Liver (tissue), 9 donors: ENCODE measurements around the gene SFXN5. TPM values are rescaled to one million over a fixed set of nuclear protein-coding genes. Genes with fewer than 3 reads are reported as not detected.

ENCODE experiments used
- DNase-seq: peaks from one replicate; pipeline ENCODE4 v3.0.0-alpha.2; 2017; ENCODE audit warnings: low spot score
- H3K27ac ChIP-seq, 2 donors: one replicate each; pipeline ENCODE4 v1.7.0; 2013; ENCODE audit warnings: inconsistent platforms in 2 of 2, low read length in 2 of 2, control low read depth in 1 of 2, low read depth in 1 of 2, mild to moderate bottlenecking in 1 of 2
- H3K27me3 ChIP-seq, 4 donors: one replicate each; pipeline versions ENCODE4 v1.6.1 to v1.7.0; 2013; ENCODE audit warnings: low read length in 3 of 4, inconsistent platforms in 1 of 4, mild to moderate bottlenecking in 1 of 4, moderate library complexity in 1 of 4; ENCODE audit not compliant: control insufficient read depth in 4 of 4, insufficient read depth in 4 of 4
- H3K36me3 ChIP-seq, 4 donors: one replicate each; pipeline versions ENCODE4 v1.6.1 to v1.7.0; 2013; ENCODE audit warnings: low read length in 3 of 4, mild to moderate bottlenecking in 3 of 4, low read depth in 1 of 4, moderate library complexity in 1 of 4; ENCODE audit not compliant: control insufficient read depth in 4 of 4, insufficient read depth in 3 of 4
- H3K4me1 ChIP-seq, 4 donors: one replicate each; pipeline versions ENCODE4 v1.6.1 to v1.7.0; 2013; ENCODE audit warnings: low read length in 3 of 4, mild to moderate bottlenecking in 3 of 4, moderate library complexity in 1 of 4; ENCODE audit not compliant: control insufficient read depth in 4 of 4, insufficient read depth in 4 of 4
- H3K4me3 ChIP-seq, 3 donors: one replicate each; pipeline versions ENCODE4 v1.6.1 to v1.7.0; 2013; ENCODE audit warnings: low read length in 3 of 3, control low read depth in 1 of 3, low read depth in 1 of 3, mild to moderate bottlenecking in 1 of 3
- H3K9ac ChIP-seq, 2 donors: one replicate each; pipeline ENCODE4 v1.7.0; 2013; ENCODE audit warnings: low read length in 2 of 2, mild to moderate bottlenecking in 2 of 2, moderate library complexity in 2 of 2, control low read depth in 1 of 2, low read depth in 1 of 2
- H3K9me3 ChIP-seq, 4 donors: one replicate each; pipeline versions ENCODE4 v1.6.1 to v1.7.0; 2013; ENCODE audit warnings: low read length in 3 of 4; ENCODE audit not compliant: control insufficient read depth in 4 of 4
- ATF3 ChIP-seq: IDR thresholded peaks from 2 replicates; pipeline ENCODE4 v1.6.1; 2016; ENCODE audit warnings: antibody characterized with exemption
- CTCF ChIP-seq: fragments of 150-350 bp; IDR thresholded peaks from 2 replicates; pipeline ENCODE4 v1.5.1; 2017; ENCODE audit warnings: improper control_type of control experiment, low read depth, low read length; ENCODE audit not compliant: missing input control
- FOXA1 ChIP-seq: IDR thresholded peaks from 2 replicates; pipeline ENCODE4 v1.6.1; 2016; ENCODE audit warnings: antibody characterized with exemption
- GABPA ChIP-seq, 2 donors: IDR thresholded peaks in 1 of 2; conservative IDR thresholded peaks in 1 of 2; 2 replicates each; pipeline ENCODE4 v1.6.1; 2016; ENCODE audit warnings: antibody characterized with exemption in 2 of 2, mild to moderate bottlenecking in 1 of 2, moderate library complexity in 1 of 2
- HNF4A ChIP-seq, 2 donors: conservative IDR thresholded peaks; 2 replicates each; pipeline ENCODE4 v1.6.1; 2016; ENCODE audit warnings: antibody characterized with exemption in 2 of 2, mild to moderate bottlenecking in 2 of 2
- MAX ChIP-seq: IDR thresholded peaks from 2 replicates; pipeline ENCODE4 v1.6.1; 2016; ENCODE audit warnings: antibody characterized with exemption
- NR2F2 ChIP-seq: IDR thresholded peaks from 2 replicates; pipeline ENCODE4 v1.6.1; 2016; ENCODE audit warnings: antibody characterized with exemption
- RAD21 ChIP-seq, 2 donors: IDR thresholded peaks; 2 replicates each; pipeline ENCODE4 v1.6.1; 2016; ENCODE audit warnings: antibody characterized with exemption in 2 of 2, mild to moderate bottlenecking in 2 of 2
- REST ChIP-seq: IDR thresholded peaks from 2 replicates; pipeline ENCODE4 v1.6.1; 2016; ENCODE audit warnings: antibody characterized with exemption, mild to moderate bottlenecking
- RXRA ChIP-seq, 2 donors: IDR thresholded peaks; 2 replicates each; pipeline ENCODE4 v1.6.1; 2017 to 2018; ENCODE audit warnings: antibody characterized with exemption in 2 of 2, mild to moderate bottlenecking in 1 of 2
- SP1 ChIP-seq: IDR thresholded peaks from 2 replicates; pipeline ENCODE4 v1.6.1; 2018; ENCODE audit warnings: antibody characterized with exemption, mild to moderate bottlenecking
- TAF1 ChIP-seq: conservative IDR thresholded peaks from 2 replicates; pipeline ENCODE4 v1.6.1; 2016; ENCODE audit warnings: antibody characterized with exemption, mild to moderate bottlenecking
- ZBTB33 ChIP-seq: IDR thresholded peaks from 2 replicates; pipeline ENCODE4 v1.6.1; 2016; ENCODE audit warnings: antibody characterized with exemption
- WGBS: extraction: QIAGEN DNeasy Blood & Tissue Kit; methylation state at CpG from one replicate; pipeline ENCODE4 v1.1.7; 2013; 5-methylcytosine and 5-hydroxymethylcytosine counted together
- polyA plus RNA-seq, 2 donors: library from polyadenylated mRNA; stranded (reverse) in 1 of 2; unstranded in 1 of 2; fragments of 200-250 nt in 1 of 2; fragments of >200 nt in 1 of 2; fragmentation: Nextera tagmentation in 1 of 2; extraction: Ambion mirVana in 1 of 2; gene quantifications; one replicate each; pipeline versions ENCODE4 v1.2.1 to v1.2.3, GENCODE V29; 2013 to 2015
- total RNA-seq, 2 donors: library from RNA; depleted of rRNA; stranded (reverse); fragments of >200 nt; gene quantifications; one replicate each; pipeline ENCODE4 v1.2.3, GENCODE V29; 2014
- donor health status: healthy.
- donor health status: healthy.
- donor health status: healthy.
- donor health status: healthy.
- donor health status: healthy.

SFXN5 gene
- total and polyA plus RNA-seq, 4 donors = 23.3 to 58.2 (median 29.5) TPM

- Histone ChIP-seq H3K9ac (no peak overlapping the region), H3K9me3 (peaks cover 0 to 4% (median 0%) of the 10 kb centered on the region in 4 donors), H3K4me1 (peaks cover 20 to 38% (median 28%) of the 10 kb centered on the region in 4 donors), H3K27me3 (peaks cover 0 to 46% (median 16%) of the 10 kb centered on the region in 4 donors), H3K4me3 (peak overlapping the region in 1 of 3 donors; percentile 10), H3K36me3 (no peaks in the 10 kb centered on the region), H3K27ac (no peak overlapping the region)
- no peak for DNase-seq
- TF ChIP-seq RAD21 (IDR thresholded peaks at IDR 0.05) = no peak
- TF ChIP-seq CTCF = no peak
- TF ChIP-seq MAX = no peak
- no peak for TF ChIP-seq TAF1
- no peak for TF ChIP-seq REST
- no peak for TF ChIP-seq ZBTB33
- TF ChIP-seq GABPA (IDR thresholded peaks at IDR 0.05 in 1 of 2, conservative IDR thresholded peaks at IDR 0.05 in 1 of 2) = no peak
- TF ChIP-seq RXRA (IDR thresholded peaks at IDR 0.05) = no peak
- TF ChIP-seq NR2F2 = no peak
- TF ChIP-seq FOXA1 = no peak
- no peak for TF ChIP-seq SP1
- TF ChIP-seq ATF3 = no peak
- no peak for TF ChIP-seq HNF4A (conservative IDR thresholded peaks at IDR 0.05)
- WGBS = 9% methylated on average over 48 of the region's 48 CpGs
Observed at GRCh38 chr2:72919414-72920317, 151.8 kb downstream of the SFXN5 start.
